Natural killer cell (primary cell): ENCODE data around the gene HOXC5. TPM values are rescaled to one million over a fixed set of nuclear protein-coding genes. Genes with fewer than 3 reads are reported as not detected.
"Not testable (repeated sequence)": the region's sequence is repeated elsewhere in the genome, so short reads cannot be mapped to it uniquely, and the experiment has no call there.

Experiments used
- ATAC-seq, 3 donors: fragments of 150-1000 bp in 2 of 3; fragments of 200-7000 bp in 1 of 3; cut with Tn5 transposase; 1 replicate in 1 of 3; 2 replicates in 2 of 3; pipeline ENCODE4 v1.10.0; 2021; ENCODE audit warnings: mild to moderate bottlenecking in 2 of 3, moderate library complexity in 2 of 3
- DNase-seq, 2 donors: peaks; one replicate each; pipeline versions ENCODE4 v3.0.0 to v3.0.0-alpha.2; 2013 to 2021; ENCODE audit warnings: mixed read lengths in 1 of 2
- H3K27ac ChIP-seq: one replicate; pipeline ENCODE4 v1.5.1; 2013; ENCODE audit warnings: mild to moderate bottlenecking, low read length
- H3K27me3 ChIP-seq: one replicate; pipeline ENCODE4 v1.6.1; 2013; ENCODE audit warnings: low read length; ENCODE audit not compliant: control insufficient read depth, insufficient read depth
- H3K36me3 ChIP-seq: one replicate; pipeline ENCODE4 v1.6.1; 2013; ENCODE audit warnings: low read length; ENCODE audit not compliant: control insufficient read depth, insufficient read depth
- H3K4me1 ChIP-seq: one replicate; pipeline ENCODE4 v1.6.1; 2013; ENCODE audit warnings: low read length; ENCODE audit not compliant: control insufficient read depth, insufficient read depth
- H3K4me3 ChIP-seq: one replicate; pipeline ENCODE4 v1.5.1; 2013; ENCODE audit warnings: low read length
- H3K9me3 ChIP-seq: one replicate; pipeline ENCODE4 v1.6.1; 2013; ENCODE audit warnings: low read length; ENCODE audit not compliant: control insufficient read depth, insufficient read depth
- H3K27ac Mint-ChIP-seq, 2 donors: one replicate each; pipeline ENCODE4 v1.8.0; 2022; ENCODE audit warnings: mild to moderate bottlenecking in 2 of 2, mixed read lengths in 2 of 2, moderate library complexity in 1 of 2
- H3K27me3 Mint-ChIP-seq, 2 donors: one replicate each; pipeline ENCODE4 v1.8.0; 2022; ENCODE audit warnings: low read depth in 2 of 2, mixed read lengths in 2 of 2
- H3K36me3 Mint-ChIP-seq: one replicate; pipeline ENCODE4 v1.8.0; 2022; ENCODE audit warnings: mixed read lengths
- H3K4me1 Mint-ChIP-seq, 2 donors: one replicate each; pipeline ENCODE4 v1.8.0; 2022; ENCODE audit warnings: mixed read lengths in 2 of 2
- H3K4me3 Mint-ChIP-seq: one replicate; pipeline ENCODE4 v1.8.0; 2022; ENCODE audit warnings: mild to moderate bottlenecking, moderate library complexity, mixed read lengths
- H3K9me3 Mint-ChIP-seq, 2 donors: one replicate each; pipeline ENCODE4 v1.8.0; 2022; ENCODE audit warnings: mixed read lengths in 2 of 2
- CTCF ChIP-seq: fragments of 200-600 bp; IDR thresholded peaks from one replicate; pipeline ENCODE4 v1.8.0; 2022; ENCODE audit warnings: antibody characterized with exemption
- WGBS: methylation state at CpG from one replicate; pipeline ENCODE4 v1.1.7; 2013; ENCODE audit warnings: missing lambda C conversion rate; ENCODE audit not compliant: insufficient coverage; 5-methylcytosine and 5-hydroxymethylcytosine counted together
- intact Hi-C: fragments of 100-400 bp; cut with micrococcal nuclease; formaldehyde crosslinking; loops from one replicate; pipeline ENCODE4 v1.14.2; 2022
- total RNA-seq, 4 donors: library from RNA; stranded (reverse); fragments of 120-200 nt in 1 of 4; gene quantifications; one replicate each; pipeline versions ENCODE4 v1.2.3 to v1.2.4, GENCODE V29; 2013 to 2022

The HOXC5 gene
- total RNA-seq, 3 donors from 2014 or later (not counting 1 experiment from before 2014, with no cell fraction given) = 0.20 TPM; not detected in 2

GRCh38 chr12:54081581-54082396, 48.9 kb downstream of the HOXC5 start:
- WGBS = 2% methylated on average over 30 of the region's 35 CpGs

GRCh38 chr12:54082397-54082892, 49.6 kb downstream of the HOXC5 start:
- peak overlapping the region; percentile 95 for H3K4me3 Mint-ChIP-seq
- no peaks in the 10 kb centered on the region for H3K36me3 Mint-ChIP-seq
- Histone ChIP-seq H3K27ac (peak overlapping the region; percentile 82), H3K4me3 (peak overlapping the region; percentile 41), H3K9me3 (no peaks in the 10 kb centered on the region), H3K4me1 (peaks cover 22% of the 10 kb centered on the region), H3K36me3 (no peaks in the 10 kb centered on the region), H3K27me3 (no peaks in the 10 kb centered on the region)
- H3K27ac Mint-ChIP-seq = peak overlapping the region; percentile 90 to 99
- H3K4me1 Mint-ChIP-seq = peaks cover 36 to 38% of the 10 kb centered on the region in 2 donors
- peak; percentile 61 to 70 for DNase-seq
- under 1% methylated on average over 29 of the region's 36 CpGs for WGBS
- H3K9me3 Mint-ChIP-seq = no peaks in the 10 kb centered on the region
- peaks cover 7 to 8% of the 10 kb centered on the region in 2 donors for H3K27me3 Mint-ChIP-seq
- TF ChIP-seq CTCF = no peak
- intact Hi-C loops = loop anchor here (10.0 kb wide), 1 partner anchor 48 kb away; the partner anchor contains the start of gene HOXC5
- peak in 2 of 3 donors; percentile 64 to 66 for ATAC-seq

More at GRCh38 chr12:54081581-54082396, 48.9 kb downstream of the HOXC5 start:
- Histone ChIP-seq H3K27ac (peak overlapping the region; percentile 82), H3K4me1 (peaks cover 22% of the 10 kb centered on the region), H3K4me3 (peak overlapping the region; percentile 41)
- not testable (repeated sequence) for H3K9me3 Mint-ChIP-seq, H3K9me3 ChIP-seq, H3K27me3 Mint-ChIP-seq, H3K36me3 ChIP-seq, ATAC-seq, H3K27me3 ChIP-seq, H3K36me3 Mint-ChIP-seq
- peak overlapping the region; percentile 90 to 99 for H3K27ac Mint-ChIP-seq
- peak; percentile 35 to 57 for DNase-seq
- intact Hi-C loops = loop anchor here (10.0 kb wide), 1 partner anchor 47 kb away; the partner anchor contains the start of gene HOXC5
- peak overlapping the region; percentile 95 for H3K4me3 Mint-ChIP-seq
- H3K4me1 Mint-ChIP-seq = peaks cover 36 to 38% of the 10 kb centered on the region in 2 donors

Other genes starting within 250 kb of the HOXC5 start
- not detected for gene HOXC13, start 94.2 kb upstream of the HOXC5 start, total RNA-seq
- gene HOXC12, start 78.1 kb upstream of the HOXC5 start, total RNA-seq = not detected
- not detected for gene HOXC11, start 59.9 kb upstream of the HOXC5 start, total RNA-seq
- not detected for gene HOTAIR, start 58.1 kb upstream of the HOXC5 start, total RNA-seq
- gene HOXC10, start 47.9 kb upstream of the HOXC5 start, total RNA-seq = not detected
- not detected for gene HOXC9, start 32.9 kb upstream of the HOXC5 start, total RNA-seq
- gene HOXC8, start 24.1 kb upstream of the HOXC5 start, total RNA-seq = not detected
- gene HOXC6, start 4.6 kb upstream of the HOXC5 start, total RNA-seq = not detected
- 1 to 10 TPM in 2 of 3 donors, under 1 TPM in 1; 0.95 to 3.2 (median 1.8) TPM for gene HOXC4, start 20.8 kb downstream of the HOXC5 start, total RNA-seq
- 10 to 100 TPM; 10.8 to 15.6 (median 12.3) TPM for gene SMUG1, start 155.9 kb downstream of the HOXC5 start, total RNA-seq
- 10 to 100 TPM; 30.8 to 42.3 (median 36.5) TPM for gene CBX5, start 247.1 kb downstream of the HOXC5 start, total RNA-seq
- 1,000 to 10,000 TPM; 1,172 to 1,525 (median 1,292) TPM for gene HNRNPA1, start 247.7 kb downstream of the HOXC5 start, total RNA-seq